GM12878 (cell line): ENCODE data around the gene LPCAT3. TPM values are rescaled to one million over a fixed set of nuclear protein-coding genes. Genes with fewer than 3 reads are reported as not detected.

Experiments used
- ATAC-seq: fragments of 200-7000 bp; cut with Tn5 transposase; 3 replicates; pipeline ENCODE4 v1.9.1; 2020; ENCODE audit warnings: mild to moderate bottlenecking, moderate library complexity
- BruUV-seq: library from RNA; stranded (reverse); fragments of 400-500 nt; replicated peaks from 2 replicates; lab custom pipeline; 2021; lab: Mats Ljungman, UMichigan
- CTCF ChIA-PET: fragments of 300-600 bp; sonication (Branson Sonifier 250); formaldehyde crosslinking; extraction: SDS; loops from one replicate; lab custom pipeline; 2021; ENCODE audit warnings: inconsistent platforms; lab: Yijun Ruan, JAX
- POLR2A ChIA-PET: fragments of 350-600 bp; formaldehyde crosslinking; extraction: SDS; loops from one replicate; lab custom pipeline; 2021; ENCODE audit warnings: inconsistent platforms; lab: Charles Lee
- RAD21 ChIA-PET: fragments of 300-600 bp; sonication (Branson Sonifier 250); formaldehyde crosslinking; loops from one replicate; lab custom pipeline; 2023; ENCODE audit warnings: antibody characterized with exemption; ENCODE audit not compliant: unreplicated experiment; lab: Charles Lee
- SMC1A ChIA-PET: fragments of 300-600 bp; sonication (Branson Sonifier 250); formaldehyde crosslinking; loops from one replicate; lab custom pipeline; 2023; ENCODE audit not compliant: unreplicated experiment, uncharacterized antibody; lab: Charles Lee
- DNase-seq: peaks from one replicate; pipeline ENCODE4 v3.0.0-alpha.2; 2011; ENCODE audit warnings: low read depth, low spot score
- FAIRE-seq: peaks from 3 replicates; lab custom pipeline; 2011; peaks lifted over from hg19 to GRCh38; lab: Jason Lieb, UNC
- H2AFZ ChIP-seq: 2 replicates; pipeline ENCODE4 v1.6.0; 2011; ENCODE audit warnings: low read depth, low read length, control low read depth; ENCODE audit not compliant: control insufficient read depth
- H3K27ac ChIP-seq: 2 replicates; pipeline ENCODE4 v1.5.1; 2011; ENCODE audit warnings: control low read depth; ENCODE audit not compliant: control insufficient read depth, insufficient read depth
- H3K27me3 ChIP-seq, 2 experiments: replicated peaks in 1 of 2; 2 replicates each; pipeline versions ENCODE4 v1.6.0 to v1.6.1; 2011; ENCODE audit warnings: low read length in 1 of 2; ENCODE audit not compliant: control insufficient read depth in 2 of 2, insufficient read depth in 2 of 2
- H3K36me3 ChIP-seq, 2 experiments: 2 replicates each; pipeline ENCODE4 v1.5.1; 2011; ENCODE audit warnings: low read length in 1 of 2; ENCODE audit not compliant: control insufficient read depth in 2 of 2, insufficient read depth in 2 of 2
- H3K4me1 ChIP-seq: 2 replicates; pipeline ENCODE4 v1.6.1; 2011; ENCODE audit warnings: mild to moderate bottlenecking, low read length, moderate library complexity, mixed read lengths; ENCODE audit not compliant: control insufficient read depth, insufficient read depth
- H3K4me2 ChIP-seq: 2 replicates; pipeline ENCODE4 v1.6.0; 2011; ENCODE audit warnings: control low read depth; ENCODE audit not compliant: control insufficient read depth, insufficient read depth
- H3K4me3 ChIP-seq: fragments of 200-600 bp; sonication (generic); 2 replicates; pipeline ENCODE4 v1.5.1; 2016
- H3K79me2 ChIP-seq: 2 replicates; pipeline ENCODE4 v1.6.0; 2011; ENCODE audit warnings: low read length; ENCODE audit not compliant: control insufficient read depth, insufficient read depth
- H3K9ac ChIP-seq: 2 replicates; pipeline ENCODE4 v1.8.0; 2011; ENCODE audit warnings: low read length, control low read depth, mixed read lengths; ENCODE audit not compliant: control insufficient read depth, insufficient read depth
- H3K9me3 ChIP-seq: replicated peaks from 3 replicates; pipeline ENCODE4 v1.5.1; 2011; ENCODE audit warnings: mild to moderate bottlenecking, low read length; ENCODE audit not compliant: control insufficient read depth, insufficient read depth
- H4K20me1 ChIP-seq: 2 replicates; pipeline ENCODE4 v1.6.0; 2011; ENCODE audit not compliant: control insufficient read depth, insufficient read depth
- CHD1 ChIP-seq: IDR thresholded peaks from 2 replicates; pipeline ENCODE4 v1.6.1; 2012; ENCODE audit warnings: low read depth, low read length, improper control_type of control experiment
- CHD4 ChIP-seq: fragments of 200-600 bp; sonication (generic); IDR thresholded peaks from 2 replicates; pipeline ENCODE4 v1.6.1; 2016; ENCODE audit warnings: mild to moderate bottlenecking
- HDAC2 ChIP-seq: fragments of 200-600 bp; sonication (generic); IDR thresholded peaks from 2 replicates; pipeline ENCODE4 v1.6.1; 2017
- IRF4 ChIP-seq: IDR thresholded peaks from 2 replicates; pipeline ENCODE4 v1.6.1; 2011; ENCODE audit warnings: low read depth, low read length
- NFYB ChIP-seq: IDR thresholded peaks from 2 replicates; pipeline ENCODE4 v1.6.1; 2011; ENCODE audit warnings: low read depth, mild to moderate bottlenecking, low read length, improper control_type of control experiment, moderate library complexity; ENCODE audit not compliant: insufficient read depth
- NR2C2 ChIP-seq: IDR thresholded peaks from 2 replicates; pipeline ENCODE4 v1.6.1; 2011; ENCODE audit warnings: borderline replicate concordance, low read depth; ENCODE audit not compliant: control insufficient read depth, insufficient read length
- STAT1 ChIP-seq: fragments of 450-650 bp; conservative IDR thresholded peaks from 2 replicates; pipeline ENCODE4 v1.6.1; 2014; ENCODE audit warnings: antibody characterized with exemption, mild to moderate bottlenecking
- ZBED1 ChIP-seq: IDR thresholded peaks from 2 replicates; pipeline ENCODE4 v1.6.1; 2016; ENCODE audit warnings: borderline replicate concordance
- ZNF24 ChIP-seq: fragments of 450-650 bp; IDR thresholded peaks from 2 replicates; pipeline ENCODE4 v1.6.1; 2017; ENCODE audit warnings: antibody characterized with exemption, mild to moderate bottlenecking
- WGBS: methylation state at CpG from one replicate; pipeline ENCODE4 v1.1.6; 2016; ENCODE audit warnings: low lambda C conversion rate; ENCODE audit not compliant: insufficient replicate concordance, insufficient coverage; ENCODE audit errors: missing lambda C conversion rate; 5-methylcytosine and 5-hydroxymethylcytosine counted together
- in situ Hi-C: fragments of 300-500 bp; cut with MboI; formaldehyde crosslinking; loops from 9 replicates; pipeline ENCODE4 v1.14.3; 2018; ENCODE audit warnings: mixed read lengths
- intact Hi-C: fragments of 100-400 bp; cut with micrococcal nuclease; formaldehyde crosslinking; loops from one replicate; pipeline ENCODE4 v1.14.2; 2022; ENCODE audit not compliant: unreplicated experiment
- polyA plus RNA-seq, 11 experiments: library from polyadenylated mRNA; depleted of rRNA in 4 of 11; unstranded in 6 of 11; stranded (reverse) in 5 of 11; fragments of >200 nt; fragmentation: Nextera tagmentation in 4 of 11; fragmentation: Illumina TruSeq in 1 of 11; extraction: Ambion mirVana in 4 of 11; extraction: Trizol in 1 of 11; gene quantifications; 1 replicate in 1 of 11; 2 replicates in 10 of 11; pipeline versions ENCODE4 v1.2.1 to v1.2.3, GENCODE V29; 2011 to 2016; ENCODE audit warnings: inconsistent platforms in 2 of 11, missing spikeins in 2 of 11, low read depth in 1 of 11
- total RNA-seq, 4 experiments: library from RNA; depleted of rRNA in 3 of 4; stranded (reverse); fragments of >200 nt in 3 of 4; fragmentation: Illumina TruSeq in 1 of 4; extraction: Trizol in 1 of 4; gene quantifications; 2 replicates each; pipeline versions ENCODE4 v1.2.1 to v1.2.3, GENCODE V29; 2013 to 2021
- TF ChIP-seq, protein P1 (sequence below): fragments of 450-650 bp; IDR thresholded peaks from 2 replicates; pipeline ENCODE4 v1.6.1; 2017; ENCODE audit warnings: mild to moderate bottlenecking, moderate library complexity
- TF ChIP-seq, protein P2 (sequence below): IDR thresholded peaks from 2 replicates; pipeline ENCODE4 v1.6.1; 2011; ENCODE audit warnings: low read depth, low read length, improper control_type of control experiment, borderline replicate concordance
- TF ChIP-seq, protein P3 (sequence below): fragments of 450-650 bp; formaldehyde crosslinking; IDR thresholded peaks from 2 replicates; pipeline ENCODE4 v1.5.0; 2022; ENCODE audit warnings: mild to moderate bottlenecking, missing genetic modification characterization
- TF ChIP-seq, protein P4 (sequence below): IDR thresholded peaks from 2 replicates; pipeline ENCODE4 v1.6.1; 2012; ENCODE audit warnings: low read depth, low read length, improper control_type of control experiment
- TF ChIP-seq, protein P5 (sequence below): fragments of 450-650 bp; IDR thresholded peaks from 2 replicates; pipeline ENCODE4 v1.6.1; 2016; ENCODE audit warnings: mild to moderate bottlenecking

The LPCAT3 gene
- total and polyA plus RNA-seq, 10 of the 15 experiments (the other 5 are each of a cell fraction or from before 2014, with no cell fraction given): 2.6 to 48.3 (median 23.0) TPM

DNA sequence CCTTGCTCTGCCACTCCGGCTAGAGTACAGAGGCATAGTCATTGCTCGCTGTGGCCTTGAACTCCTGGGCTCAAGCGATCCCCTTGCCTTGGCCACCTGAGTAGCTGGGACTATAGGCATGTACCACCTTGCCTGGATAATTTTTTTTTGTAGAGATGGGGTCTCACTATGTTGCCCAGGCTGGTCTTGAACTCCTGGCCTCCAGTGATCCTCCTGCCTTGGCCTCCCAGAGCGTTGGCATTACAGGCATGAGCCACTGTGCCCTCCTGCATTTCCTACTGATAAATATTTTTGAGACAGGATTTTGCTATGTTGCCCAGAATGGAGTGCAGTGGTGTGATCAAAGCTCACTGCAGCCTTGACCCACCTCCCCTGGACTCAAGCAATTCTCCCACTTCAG is 38.2 kb downstream of the LPCAT3 start (continued):
- TF ChIP-seq, protein P1, sequence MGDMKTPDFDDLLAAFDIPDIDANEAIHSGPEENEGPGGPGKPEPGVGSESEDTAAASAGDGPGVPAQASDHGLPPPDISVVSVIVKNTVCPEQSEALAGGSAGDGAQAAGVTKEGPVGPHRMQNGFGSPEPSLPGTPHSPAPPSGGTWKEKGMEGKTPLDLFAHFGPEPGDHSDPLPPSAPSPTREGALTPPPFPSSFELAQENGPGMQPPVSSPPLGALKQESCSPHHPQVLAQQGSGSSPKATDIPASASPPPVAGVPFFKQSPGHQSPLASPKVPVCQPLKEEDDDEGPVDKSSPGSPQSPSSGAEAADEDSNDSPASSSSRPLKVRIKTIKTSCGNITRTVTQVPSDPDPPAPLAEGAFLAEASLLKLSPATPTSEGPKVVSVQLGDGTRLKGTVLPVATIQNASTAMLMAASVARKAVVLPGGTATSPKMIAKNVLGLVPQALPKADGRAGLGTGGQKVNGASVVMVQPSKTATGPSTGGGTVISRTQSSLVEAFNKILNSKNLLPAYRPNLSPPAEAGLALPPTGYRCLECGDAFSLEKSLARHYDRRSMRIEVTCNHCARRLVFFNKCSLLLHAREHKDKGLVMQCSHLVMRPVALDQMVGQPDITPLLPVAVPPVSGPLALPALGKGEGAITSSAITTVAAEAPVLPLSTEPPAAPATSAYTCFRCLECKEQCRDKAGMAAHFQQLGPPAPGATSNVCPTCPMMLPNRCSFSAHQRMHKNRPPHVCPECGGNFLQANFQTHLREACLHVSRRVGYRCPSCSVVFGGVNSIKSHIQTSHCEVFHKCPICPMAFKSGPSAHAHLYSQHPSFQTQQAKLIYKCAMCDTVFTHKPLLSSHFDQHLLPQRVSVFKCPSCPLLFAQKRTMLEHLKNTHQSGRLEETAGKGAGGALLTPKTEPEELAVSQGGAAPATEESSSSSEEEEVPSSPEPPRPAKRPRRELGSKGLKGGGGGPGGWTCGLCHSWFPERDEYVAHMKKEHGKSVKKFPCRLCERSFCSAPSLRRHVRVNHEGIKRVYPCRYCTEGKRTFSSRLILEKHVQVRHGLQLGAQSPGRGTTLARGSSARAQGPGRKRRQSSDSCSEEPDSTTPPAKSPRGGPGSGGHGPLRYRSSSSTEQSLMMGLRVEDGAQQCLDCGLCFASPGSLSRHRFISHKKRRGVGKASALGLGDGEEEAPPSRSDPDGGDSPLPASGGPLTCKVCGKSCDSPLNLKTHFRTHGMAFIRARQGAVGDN: no peak
- no peak for TF ChIP-seq STAT1
- no peak for TF ChIP-seq IRF4
- TF ChIP-seq NFYB: no peak
- TF ChIP-seq, protein P2, sequence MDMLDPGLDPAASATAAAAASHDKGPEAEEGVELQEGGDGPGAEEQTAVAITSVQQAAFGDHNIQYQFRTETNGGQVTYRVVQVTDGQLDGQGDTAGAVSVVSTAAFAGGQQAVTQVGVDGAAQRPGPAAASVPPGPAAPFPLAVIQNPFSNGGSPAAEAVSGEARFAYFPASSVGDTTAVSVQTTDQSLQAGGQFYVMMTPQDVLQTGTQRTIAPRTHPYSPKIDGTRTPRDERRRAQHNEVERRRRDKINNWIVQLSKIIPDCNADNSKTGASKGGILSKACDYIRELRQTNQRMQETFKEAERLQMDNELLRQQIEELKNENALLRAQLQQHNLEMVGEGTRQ: no peak

DNA sequence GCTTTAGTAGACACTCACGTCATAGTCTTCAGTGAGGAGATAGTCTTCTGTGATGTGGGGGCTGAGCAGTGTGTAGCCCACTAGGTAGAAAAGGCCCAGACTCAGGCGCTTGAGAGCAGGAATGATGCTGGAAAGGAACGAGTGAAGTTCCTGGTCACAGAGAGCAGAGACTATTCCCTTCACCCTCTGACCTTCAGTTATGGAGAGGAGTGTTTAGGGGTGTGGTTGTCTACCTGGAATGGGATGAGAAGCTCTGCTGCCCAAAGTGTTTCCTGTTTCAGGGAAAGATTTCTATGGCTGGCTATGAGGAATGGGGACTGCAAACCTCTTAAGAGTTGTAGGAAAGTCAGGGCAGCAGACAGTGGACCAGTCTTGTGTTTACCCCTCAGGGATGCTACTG is 38.8 kb downstream of the LPCAT3 start:
- WGBS: 77% methylated on average over 3 of the region's 3 CpGs
- no peaks in the 10 kb centered on the region for H3K27me3 ChIP-seq
- no peak for FAIRE-seq
- TF ChIP-seq ZNF24 (no peak), HDAC2 (no peak), CHD4 (no peak), ZBED1 (no peak), NR2C2 (no peak), CHD1 (no peak)
- TF ChIP-seq, protein P3, sequence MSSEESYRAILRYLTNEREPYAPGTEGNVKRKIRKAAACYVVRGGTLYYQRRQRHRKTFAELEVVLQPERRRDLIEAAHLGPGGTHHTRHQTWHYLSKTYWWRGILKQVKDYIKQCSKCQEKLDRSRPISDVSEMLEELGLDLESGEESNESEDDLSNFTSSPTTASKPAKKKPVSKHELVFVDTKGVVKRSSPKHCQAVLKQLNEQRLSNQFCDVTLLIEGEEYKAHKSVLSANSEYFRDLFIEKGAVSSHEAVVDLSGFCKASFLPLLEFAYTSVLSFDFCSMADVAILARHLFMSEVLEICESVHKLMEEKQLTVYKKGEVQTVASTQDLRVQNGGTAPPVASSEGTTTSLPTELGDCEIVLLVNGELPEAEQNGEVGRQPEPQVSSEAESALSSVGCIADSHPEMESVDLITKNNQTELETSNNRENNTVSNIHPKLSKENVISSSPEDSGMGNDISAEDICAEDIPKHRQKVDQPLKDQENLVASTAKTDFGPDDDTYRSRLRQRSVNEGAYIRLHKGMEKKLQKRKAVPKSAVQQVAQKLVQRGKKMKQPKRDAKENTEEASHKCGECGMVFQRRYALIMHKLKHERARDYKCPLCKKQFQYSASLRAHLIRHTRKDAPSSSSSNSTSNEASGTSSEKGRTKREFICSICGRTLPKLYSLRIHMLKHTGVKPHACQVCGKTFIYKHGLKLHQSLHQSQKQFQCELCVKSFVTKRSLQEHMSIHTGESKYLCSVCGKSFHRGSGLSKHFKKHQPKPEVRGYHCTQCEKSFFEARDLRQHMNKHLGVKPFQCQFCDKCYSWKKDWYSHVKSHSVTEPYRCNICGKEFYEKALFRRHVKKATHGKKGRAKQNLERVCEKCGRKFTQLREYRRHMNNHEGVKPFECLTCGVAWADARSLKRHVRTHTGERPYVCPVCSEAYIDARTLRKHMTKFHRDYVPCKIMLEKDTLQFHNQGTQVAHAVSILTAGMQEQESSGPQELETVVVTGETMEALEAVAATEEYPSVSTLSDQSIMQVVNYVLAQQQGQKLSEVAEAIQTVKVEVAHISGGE (CRISPR knock-in tag): no peak
- TF ChIP-seq, protein P4, sequence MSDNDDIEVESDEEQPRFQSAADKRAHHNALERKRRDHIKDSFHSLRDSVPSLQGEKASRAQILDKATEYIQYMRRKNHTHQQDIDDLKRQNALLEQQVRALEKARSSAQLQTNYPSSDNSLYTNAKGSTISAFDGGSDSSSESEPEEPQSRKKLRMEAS: no peak
- TF ChIP-seq, protein P5, sequence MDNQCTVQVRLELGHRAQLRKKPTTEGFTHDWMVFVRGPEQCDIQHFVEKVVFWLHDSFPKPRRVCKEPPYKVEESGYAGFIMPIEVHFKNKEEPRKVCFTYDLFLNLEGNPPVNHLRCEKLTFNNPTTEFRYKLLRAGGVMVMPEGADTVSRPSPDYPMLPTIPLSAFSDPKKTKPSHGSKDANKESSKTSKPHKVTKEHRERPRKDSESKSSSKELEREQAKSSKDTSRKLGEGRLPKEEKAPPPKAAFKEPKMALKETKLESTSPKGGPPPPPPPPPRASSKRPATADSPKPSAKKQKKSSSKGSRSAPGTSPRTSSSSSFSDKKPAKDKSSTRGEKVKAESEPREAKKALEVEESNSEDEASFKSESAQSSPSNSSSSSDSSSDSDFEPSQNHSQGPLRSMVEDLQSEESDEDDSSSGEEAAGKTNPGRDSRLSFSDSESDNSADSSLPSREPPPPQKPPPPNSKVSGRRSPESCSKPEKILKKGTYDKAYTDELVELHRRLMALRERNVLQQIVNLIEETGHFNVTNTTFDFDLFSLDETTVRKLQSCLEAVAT: no peak

More for the DNA sequence above, 38.8 kb downstream of the LPCAT3 start:
- Histone ChIP-seq H3K4me1 (peaks cover 12% of the 10 kb centered on the region), H3K79me2 (no peaks in the 10 kb centered on the region; the same call in 1 of the 2 replicates), H3K4me2 (no peak overlapping the region), H3K36me3 (peaks cover 23 to 47% of the 10 kb centered on the region in 2 experiments), H3K27ac (no peak overlapping the region), H3K9ac (no peak overlapping the region), H2AFZ (no peak overlapping the region), H4K20me1 (no peaks in the 10 kb centered on the region; the same call in 1 of the 2 replicates), H3K4me3 (no peak overlapping the region), H3K9me3 (no peaks in the 10 kb centered on the region)
- DNase-seq: no peak
- CTCF ChIA-PET: no interaction called here
- intact Hi-C loops: no loop called here
- SMC1A ChIA-PET: no interaction called here
- in situ Hi-C loops: no loop called here
- RAD21 ChIA-PET: no interaction called here
- POLR2A ChIA-PET: interaction anchor here (0.5 kb wide), 1 partner anchor 32 kb away, joined by 4 read pairs; no protein-coding TSS in a partner anchor
- no TSS peak for BruUV-seq
- ATAC-seq: no peak
